Testis (tissue), 2 donors: Measurements from ENCODE around the gene PSG7.
"Not testable (repeated sequence)": the region's sequence is repeated elsewhere in the genome, so short reads cannot be mapped to it uniquely, and the experiment has no call there.

Experiments
- CTCF ChIP-seq, 3 experiments: fragments of 450-650 bp in 2 of 3; fragments of 200-600 bp in 1 of 3; sonication (generic) in 1 of 3; IDR thresholded peaks; one replicate each; pipeline ENCODE4 v1.5.1; 2016 to 2019; ENCODE audit warnings: antibody characterized with exemption in 3 of 3, mild to moderate bottlenecking in 2 of 3, moderate library complexity in 1 of 3
- POLR2A ChIP-seq: fragments of 450-650 bp; IDR thresholded peaks from one replicate; pipeline ENCODE4 v1.6.1; 2017; ENCODE audit warnings: antibody characterized with exemption, mild to moderate bottlenecking, moderate library complexity

- not testable (repeated sequence) for TF ChIP-seq CTCF (IDR thresholded peaks at IDR 0.05); POLR2A
Measured at GRCh38 chr19:42934726-42935125, 2.3 kb downstream of the PSG7 start.
